Frontal cortex (tissue), 4 donors: ENCODE measurements around the gene EOLA2. TPM values are rescaled to one million over a fixed set of nuclear protein-coding genes. Genes with fewer than 3 reads are reported as not detected.
"Not testable (repeated sequence)": the region's sequence is repeated elsewhere in the genome, so short reads cannot be mapped to it uniquely, and the experiment has no call there.

ENCODE experiments used
- DNase-seq, 2 donors: peaks; one replicate each; pipeline ENCODE4 v3.0.0; 2012; ENCODE audit warnings: low spot score in 2 of 2
- FAIRE-seq: peaks from 2 replicates; lab custom pipeline; 2012; peaks lifted over from hg19 to GRCh38; lab: Jason Lieb, UNC
- total RNA-seq: library from RNA; depleted of rRNA; stranded (reverse); fragments of >200 nt; gene quantifications from one replicate; pipeline ENCODE4 v1.2.3, GENCODE V29; 2014
- donor health status: control.
- donor health status: control.
- donor health status: control.

Gene EOLA2
- total RNA-seq: 13.5 TPM

DNA sequence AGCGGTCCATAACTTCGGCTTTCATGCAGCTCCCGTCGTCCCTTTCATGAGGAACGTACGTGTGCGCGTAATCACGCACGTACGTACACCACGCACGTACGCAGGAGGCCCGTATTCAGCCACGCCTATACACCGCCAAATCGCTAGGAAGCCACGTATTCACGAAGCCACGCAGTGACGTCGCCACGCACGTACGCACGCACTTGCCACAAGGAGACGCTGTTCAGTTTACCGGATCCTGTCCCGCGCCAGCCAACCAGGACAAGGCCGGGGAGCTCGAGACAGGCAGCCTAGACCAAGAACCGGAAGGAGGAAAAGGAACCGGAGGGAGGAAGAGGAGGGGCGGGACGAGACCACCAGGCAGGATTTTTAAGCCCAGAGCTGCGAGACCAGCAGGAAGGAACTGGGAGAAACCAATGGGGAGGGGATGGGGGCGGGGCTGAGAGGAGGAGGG lies at the start of gene EOLA2:
Gene EOLA2 (minus strand): TSS at position 65 of the 454 bp plus-strand sequence. CDS start 4,617 bp downstream, outside the sequence.
- FAIRE-seq: no peak
- DNase-seq: peak; percentile 52 to 65

DNA sequence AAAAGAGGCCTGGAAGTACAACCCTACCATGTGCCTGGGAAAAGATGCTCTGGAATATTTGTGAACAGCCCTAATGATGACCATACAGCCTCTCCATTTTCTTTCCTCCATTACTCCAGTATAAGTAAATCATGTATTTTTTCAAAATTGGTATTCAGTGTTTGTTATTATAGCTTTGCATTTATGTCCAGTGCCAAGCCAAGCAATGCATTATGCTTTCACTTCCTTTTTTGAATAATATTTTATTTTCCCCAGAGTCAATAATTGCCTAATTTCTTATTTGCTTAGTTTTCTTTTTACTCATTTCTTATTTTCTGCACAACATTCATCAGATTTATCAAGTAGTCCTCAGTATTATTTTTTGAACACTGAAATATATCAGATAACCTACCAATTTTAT lies 49.3 kb upstream of the EOLA2 start:
- DNase-seq (no peak), FAIRE-seq (no peak)

- FAIRE-seq: no peak
- no peak for DNase-seq
Observed at GRCh38 chrX:149984411-149984810, 46.1 kb upstream of the EOLA2 start.

DNA sequence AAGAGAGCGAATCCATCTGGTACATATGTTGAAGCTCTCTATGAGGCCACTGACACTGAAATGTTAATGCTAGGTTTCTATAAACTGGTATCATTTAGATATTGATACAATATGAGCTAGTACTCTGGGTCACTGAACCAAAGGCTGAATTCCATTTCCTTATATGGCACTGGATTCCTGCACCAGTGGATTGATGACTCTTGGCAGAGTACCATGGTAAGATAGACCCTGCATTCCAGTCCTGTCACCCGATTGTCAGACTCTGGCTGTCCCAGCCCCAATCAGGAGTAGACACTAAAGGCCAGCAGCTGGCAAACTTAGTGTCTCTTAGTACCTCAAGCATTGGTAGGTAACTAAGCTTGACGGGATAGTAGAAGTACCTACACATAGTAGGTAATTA lies 44.0 kb upstream of the EOLA2 start:
- FAIRE-seq: no peak

DNA sequence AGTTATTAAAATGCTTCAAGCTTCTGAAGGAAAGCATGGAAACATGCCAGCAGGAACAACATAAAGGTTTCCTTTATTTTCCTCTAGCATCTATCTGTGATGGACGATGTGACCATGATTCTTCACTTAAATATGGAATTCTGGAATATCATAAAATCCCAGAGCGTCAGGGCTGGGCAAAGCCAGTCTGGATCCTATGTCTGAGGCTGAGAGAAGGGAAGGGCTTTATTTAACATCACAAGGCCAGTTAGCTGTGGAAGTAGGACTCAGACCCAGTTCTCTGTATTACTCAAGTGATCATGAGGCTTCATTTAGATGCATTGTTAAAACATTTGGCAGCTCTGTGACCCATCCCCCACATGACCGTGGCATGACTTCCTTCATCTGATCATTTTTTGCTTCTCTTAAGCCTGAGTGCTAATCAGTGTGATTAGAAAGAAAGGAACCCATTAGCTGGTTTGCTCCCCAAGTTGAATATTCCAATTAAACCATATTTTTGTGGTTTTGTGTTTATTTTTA lies 40.9 kb upstream of the EOLA2 start:
- FAIRE-seq (no peak), DNase-seq (no peak)

More for the DNA sequence above, 44.0 kb upstream of the EOLA2 start:
- no peak for DNase-seq

DNA sequence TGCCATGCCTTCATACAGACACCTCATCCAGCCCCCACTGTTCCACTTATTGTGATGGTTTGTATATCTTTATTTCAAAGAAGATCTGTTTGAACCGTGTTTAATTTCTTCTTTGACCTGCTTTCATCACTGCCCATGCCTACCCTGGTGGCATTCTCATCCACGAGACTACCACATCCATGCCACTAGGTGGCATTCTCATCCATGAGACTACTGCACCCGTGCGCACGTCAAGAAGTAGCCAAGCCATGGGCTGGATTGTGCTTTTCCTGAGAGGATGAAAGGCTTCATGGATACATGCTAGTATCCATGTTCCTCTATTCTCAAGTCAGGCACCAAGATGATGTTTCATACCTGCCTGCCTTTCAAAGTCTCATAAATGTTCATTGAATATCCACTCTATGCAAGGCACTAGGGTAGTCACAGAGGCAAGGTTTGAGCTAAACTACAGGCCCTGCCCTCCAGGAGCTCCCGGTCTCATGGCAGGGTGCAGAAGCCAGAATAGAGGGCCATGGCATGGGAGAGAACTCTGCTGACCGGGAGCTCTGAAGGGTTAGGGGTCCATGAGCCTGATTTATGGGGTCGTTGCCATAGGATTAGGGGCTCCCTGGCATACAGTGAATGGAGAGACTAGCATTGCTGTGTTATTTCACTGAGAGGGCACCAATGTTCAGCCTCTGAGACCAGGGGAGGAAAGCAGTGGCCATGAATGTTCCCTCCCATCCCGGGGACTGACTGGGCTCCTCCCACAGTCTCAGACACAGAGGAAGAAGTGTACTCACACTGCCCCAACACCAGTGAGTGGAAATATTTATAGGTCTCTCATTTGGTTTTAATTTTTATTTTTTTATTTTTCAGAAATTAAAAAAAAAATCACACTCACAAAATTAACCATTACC lies 24.8 kb upstream of the EOLA2 start:
- DNase-seq (peak in 1 of 2 donors; percentile 29), FAIRE-seq (no peak)

DNA sequence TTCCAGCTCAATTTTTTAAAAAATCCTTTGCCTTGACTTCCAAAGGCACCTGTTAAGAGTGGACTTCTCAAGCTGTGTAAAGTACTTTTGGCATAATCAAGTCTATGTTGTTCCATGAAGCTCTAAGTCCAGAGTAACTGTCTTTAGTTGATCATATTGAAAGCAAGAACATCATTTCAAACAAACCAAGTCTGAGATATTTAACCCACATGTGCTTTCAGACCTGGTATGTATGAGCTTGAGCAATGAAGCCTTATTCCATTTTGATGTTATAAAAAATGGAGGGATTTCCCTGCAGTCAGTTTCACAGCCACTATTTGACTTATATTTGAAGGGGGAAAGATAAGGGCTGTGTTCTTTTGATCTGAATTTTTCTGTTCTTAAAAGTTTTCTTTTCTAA lies 23.7 kb upstream of the EOLA2 start:
- no peak for FAIRE-seq
- no peak for DNase-seq

DNA sequence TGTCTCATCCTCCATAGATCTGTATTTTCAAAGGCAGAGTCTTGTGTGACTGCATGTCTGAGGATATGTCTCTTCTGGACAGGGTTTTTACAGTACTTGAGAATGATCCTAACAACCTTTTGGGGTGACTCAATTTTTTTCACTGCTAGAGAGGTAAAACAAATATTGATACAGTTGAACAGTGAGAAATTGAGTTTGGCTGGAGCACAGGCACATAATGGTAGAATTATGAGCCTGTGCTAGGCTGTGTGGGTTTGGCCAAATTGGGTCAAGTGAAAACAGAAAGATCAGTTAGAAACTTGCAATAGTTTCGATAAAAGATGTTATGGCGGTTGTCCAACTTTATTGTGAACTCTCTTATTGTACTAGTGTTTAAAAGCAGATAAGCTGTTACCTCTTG lies 23.3 kb upstream of the EOLA2 start:
- FAIRE-seq (no peak), DNase-seq (no peak)

GRCh38 chrX:149950681-149951080 lies 12.4 kb upstream of the EOLA2 start:
- peak in 1 of 2 donors; percentile 13 for DNase-seq
- no peak for FAIRE-seq

DNA sequence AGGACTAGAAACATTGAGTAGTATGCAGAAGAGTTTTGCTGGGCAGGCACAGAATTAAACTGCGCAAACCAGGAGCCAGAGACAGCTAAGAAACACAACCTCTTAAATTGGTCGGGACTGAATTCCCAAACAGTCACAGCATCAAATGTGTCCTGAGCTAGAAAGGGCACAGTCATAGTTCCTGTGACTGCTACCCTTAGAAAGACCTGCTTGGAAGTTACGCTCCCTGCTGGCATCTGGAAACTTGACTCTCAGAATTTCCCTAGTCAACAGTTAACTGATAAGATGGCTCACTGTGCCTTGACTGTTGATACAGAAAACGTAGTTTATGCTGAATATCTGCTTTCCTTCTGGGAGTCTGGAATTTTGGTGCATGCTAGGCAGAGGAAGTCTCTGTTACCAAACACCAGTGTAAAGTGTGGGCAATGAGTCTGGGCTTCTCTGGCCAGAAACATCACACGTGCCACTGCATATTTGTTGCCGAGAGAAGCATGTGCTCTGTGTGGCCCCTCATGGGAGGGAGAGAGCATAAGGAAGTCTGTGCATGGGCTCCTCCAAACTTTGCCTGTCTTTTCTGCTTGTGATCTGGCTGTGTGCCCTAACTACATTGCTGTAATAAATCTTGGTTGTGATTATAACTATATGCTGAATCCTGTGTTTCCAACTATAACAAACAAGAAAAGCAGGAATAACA lies 11.6 kb upstream of the EOLA2 start:
- no peak for FAIRE-seq
- no peak for DNase-seq

- DNase-seq (no peak), FAIRE-seq (no peak)
Observed at GRCh38 chrX:149948016-149948415, 9.7 kb upstream of the EOLA2 start.

- FAIRE-seq, DNase-seq: not testable (repeated sequence)
Observed at GRCh38 chrX:149946932-149947331, 8.6 kb upstream of the EOLA2 start.

DNA sequence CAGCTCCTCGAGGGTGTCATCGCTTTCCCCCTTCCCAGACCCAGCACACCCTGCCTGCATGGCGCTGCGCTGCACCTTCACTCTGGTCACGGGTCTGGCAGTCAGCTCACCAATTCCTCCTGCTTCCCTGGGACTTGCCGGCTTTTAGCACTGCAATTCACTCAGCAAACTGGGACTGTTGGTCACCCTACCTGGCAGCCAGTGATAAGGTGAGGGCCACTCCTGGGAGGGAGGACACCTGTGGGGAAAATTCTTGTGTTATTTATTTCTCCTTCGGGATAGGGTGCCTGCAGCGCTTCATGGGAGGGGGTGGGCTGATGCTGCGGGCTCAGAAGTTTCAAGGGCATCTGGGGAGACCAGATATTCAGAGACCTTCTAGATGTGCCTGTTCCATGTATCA lies 7.5 kb upstream of the EOLA2 start:
- not testable (repeated sequence) for FAIRE-seq, DNase-seq

DNA sequence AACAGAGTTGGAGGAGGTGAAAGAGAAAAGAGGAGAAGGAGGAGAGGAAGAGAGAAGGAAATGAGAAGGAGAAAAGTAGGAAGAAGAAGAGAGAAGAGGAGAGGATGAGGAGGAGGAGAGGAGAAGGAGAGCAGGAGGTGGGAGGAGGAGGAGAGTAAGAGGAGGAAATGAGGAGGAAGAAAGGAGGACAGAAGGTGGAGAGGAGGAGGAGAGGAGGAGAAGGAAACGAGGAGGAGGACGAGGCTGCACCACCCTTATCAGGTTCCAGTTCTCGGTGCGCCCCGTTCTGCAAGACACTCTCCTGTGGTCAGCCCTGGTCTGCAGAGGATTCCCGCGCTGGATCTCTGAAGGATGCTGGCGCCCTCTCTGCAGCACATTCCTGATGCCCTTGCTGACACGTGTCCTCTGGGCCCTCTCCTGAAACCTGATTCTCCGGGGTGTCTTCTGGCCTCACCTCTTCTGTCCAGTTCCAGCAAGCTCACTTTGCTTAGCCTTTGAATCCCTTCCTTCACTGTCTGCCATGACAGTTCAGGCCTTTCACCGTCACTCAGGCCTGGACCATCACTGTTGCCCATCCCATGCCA lies 6.9 kb upstream of the EOLA2 start:
- FAIRE-seq, DNase-seq: not testable (repeated sequence)

DNA sequence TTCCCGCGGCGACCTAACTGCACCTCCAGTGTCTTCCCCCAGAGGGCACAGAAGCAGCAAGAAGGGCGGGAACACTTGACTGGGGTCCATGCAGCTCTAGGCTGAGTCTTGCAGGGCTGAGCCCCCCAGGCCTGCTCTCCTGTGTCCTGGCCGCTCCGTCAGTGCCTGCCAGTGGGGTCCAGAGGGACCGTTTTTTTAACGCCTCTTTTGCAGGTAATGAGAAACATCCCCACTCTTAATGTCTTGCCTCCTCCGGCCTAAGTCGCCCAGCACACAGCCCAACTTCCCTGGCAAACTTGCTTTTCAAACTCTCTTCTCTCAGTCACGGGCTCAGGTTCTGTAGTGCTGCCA lies 2.4 kb upstream of the EOLA2 start:
- not testable (repeated sequence) for FAIRE-seq, DNase-seq

- FAIRE-seq (no peak), DNase-seq (peak; percentile 62 to 67)
Observed at GRCh38 chrX:149939905-149940673, 1.8 kb upstream of the EOLA2 start.

DNA sequence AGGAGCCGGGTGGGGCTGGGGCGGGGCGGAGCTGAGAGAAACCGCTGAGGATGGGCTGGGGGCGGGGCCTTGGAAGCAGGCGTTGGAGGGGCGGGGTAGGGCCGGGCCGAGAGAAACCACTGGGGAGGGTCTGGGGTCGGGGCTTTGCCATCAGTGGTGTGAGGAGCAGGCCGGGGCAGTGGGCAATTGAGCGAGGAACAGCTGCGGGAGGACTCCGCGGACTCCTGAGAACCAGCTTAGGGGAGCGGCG lies 1.3 kb upstream of the EOLA2 start:
- FAIRE-seq (no peak), DNase-seq (no peak)

DNA sequence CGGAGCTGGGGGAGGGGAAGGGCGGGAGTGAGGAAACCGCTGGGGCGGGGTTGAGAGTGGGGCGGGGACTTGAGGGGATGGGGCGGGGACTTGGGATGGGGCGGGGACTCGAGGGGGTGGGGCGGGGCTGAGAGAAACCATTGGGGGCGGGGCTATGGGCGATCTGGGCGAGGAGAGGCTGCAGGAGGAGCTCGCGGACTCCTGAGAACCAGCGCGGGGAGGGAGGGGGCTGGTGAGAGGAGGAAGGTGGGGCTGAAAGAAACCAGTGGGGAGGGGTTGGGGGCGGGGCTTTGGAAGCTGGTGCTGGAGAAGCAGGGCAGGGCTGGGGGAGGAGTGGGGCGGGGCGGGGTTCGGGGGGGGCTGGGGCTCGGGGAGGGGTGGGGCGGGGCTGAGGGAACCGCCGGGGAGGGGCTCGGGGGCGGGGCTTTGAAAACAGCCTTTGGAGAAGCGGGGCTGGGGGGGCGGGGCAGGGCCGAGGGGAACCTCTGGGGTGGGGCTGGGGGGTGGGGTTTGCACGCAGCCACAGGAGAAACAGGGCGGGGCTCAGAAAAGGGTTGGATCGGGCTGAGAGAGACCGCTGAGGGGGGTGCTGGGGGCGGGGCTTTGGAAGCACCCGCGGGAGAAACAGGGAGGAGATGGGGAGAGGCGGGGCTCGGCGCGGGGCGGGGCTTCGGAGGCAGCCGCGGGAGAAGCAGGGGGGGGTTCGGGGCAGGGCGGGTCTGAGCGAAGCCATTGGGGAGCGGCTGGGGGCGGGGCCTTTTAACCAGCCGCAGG lies 777 bp upstream of the EOLA2 start:
- FAIRE-seq: no peak
- DNase-seq: peak; percentile 58 to 70

DNA sequence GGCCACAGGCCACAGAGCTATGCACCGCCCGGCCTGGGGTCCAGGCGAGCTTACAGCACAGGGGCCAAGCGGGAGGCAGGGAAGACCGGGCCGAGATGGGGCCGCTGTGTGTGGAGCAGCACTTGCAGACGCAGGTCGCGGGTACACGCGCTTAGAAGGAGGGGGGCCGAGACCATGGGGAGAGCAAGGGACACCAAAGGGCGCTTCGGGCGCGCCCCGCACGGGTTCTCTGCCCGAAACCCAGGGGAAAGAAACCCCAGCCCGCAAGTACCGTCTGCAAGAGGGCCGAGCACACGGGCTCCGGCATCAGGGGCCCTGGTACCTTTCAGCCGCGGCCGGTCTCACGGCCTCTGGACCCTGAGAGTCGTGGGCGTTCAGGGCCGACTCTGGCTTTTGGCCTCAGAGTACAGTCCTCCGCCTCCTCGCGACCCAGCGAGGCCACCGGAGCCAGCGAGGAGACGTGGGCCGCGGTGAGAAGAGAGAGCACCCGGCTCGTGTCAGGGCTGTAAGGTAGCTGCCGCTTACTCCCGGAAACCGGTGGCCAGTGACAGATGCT lies 342 bp downstream of the EOLA2 start:
- FAIRE-seq: no peak
- DNase-seq: no peak
